Panc1 (cell line): ENCODE data around the gene PIGX. TPM values are rescaled to one million over a fixed set of nuclear protein-coding genes. Genes with fewer than 3 reads are reported as not detected.

ENCODE experiments used
- ATAC-seq: fragments of 200-7000 bp; cut with Tn5 transposase; 2 replicates; pipeline ENCODE4 v1.9.1; 2020; ENCODE audit warnings: mild to moderate bottlenecking, moderate library complexity
- BruUV-seq: library from RNA; stranded (reverse); fragments of 400-500 nt; replicated peaks from 2 replicates; lab custom pipeline; 2021; lab: Mats Ljungman, UMichigan
- CTCF ChIA-PET: fragments of 300-600 bp; sonication (Branson Sonifier 250); formaldehyde crosslinking; loops from one replicate; lab custom pipeline; 2022; ENCODE audit warnings: antibody characterized with exemption; lab: Charles Lee
- POLR2A ChIA-PET: fragments of 300-600 bp; sonication (Branson Sonifier 250); formaldehyde crosslinking; loops from one replicate; lab custom pipeline; 2022; ENCODE audit warnings: antibody characterized with exemption; lab: Charles Lee
- DNase-seq: peaks from one replicate; pipeline ENCODE4 v3.0.0-alpha.2; 2010; ENCODE audit warnings: low read depth, low spot score
- H3K27ac ChIP-seq: 2 replicates; pipeline ENCODE4 v1.5.1; 2011; ENCODE audit warnings: mild to moderate bottlenecking, low read length, inconsistent platforms
- H3K27me3 ChIP-seq: fragments of 200-500 bp; sonication (Bioruptor generic); 2 replicates; pipeline ENCODE4 v1.6.0; 2014; ENCODE audit warnings: low read length, inconsistent platforms; ENCODE audit not compliant: control insufficient read depth, insufficient read depth
- H3K36me3 ChIP-seq: fragments of 200-500 bp; sonication (Bioruptor generic); 2 replicates; pipeline ENCODE4 v1.5.1; 2014; ENCODE audit warnings: inconsistent platforms, mild to moderate bottlenecking, low read length, moderate library complexity; ENCODE audit not compliant: control insufficient read depth, insufficient read depth
- H3K4me1 ChIP-seq: 2 replicates; pipeline ENCODE4 v1.5.1; 2011; ENCODE audit warnings: inconsistent platforms, mild to moderate bottlenecking, low read length, moderate library complexity; ENCODE audit not compliant: control insufficient read depth, insufficient read depth
- H3K4me3 ChIP-seq, 2 experiments: 2 replicates each; pipeline ENCODE4 v1.5.1; 2011 to 2012; ENCODE audit warnings: low read depth in 2 of 2, low read length in 2 of 2, mild to moderate bottlenecking in 2 of 2, inconsistent platforms in 1 of 2, moderate library complexity in 1 of 2
- H3K9me3 ChIP-seq: fragments of 200-500 bp; sonication (Bioruptor generic); 2 replicates; pipeline ENCODE4 v1.5.1; 2014; ENCODE audit warnings: low read depth, mild to moderate bottlenecking, inconsistent platforms, low read length, moderate library complexity; ENCODE audit not compliant: control insufficient read depth, insufficient read depth
- CTCF ChIP-seq: fragments of 450-650 bp; IDR thresholded peaks from 2 replicates; pipeline ENCODE4 v1.5.1; 2017; ENCODE audit warnings: mild to moderate bottlenecking
- POLR2AphosphoS5 ChIP-seq: IDR thresholded peaks from 2 replicates; pipeline ENCODE4 v1.6.1; 2012; ENCODE audit warnings: mild to moderate bottlenecking, low read depth, low read length, moderate library complexity
- SIN3A ChIP-seq: IDR thresholded peaks from 2 replicates; pipeline ENCODE4 v1.6.1; 2012; ENCODE audit warnings: low read depth, mild to moderate bottlenecking, low read length, moderate library complexity, borderline replicate concordance; ENCODE audit not compliant: insufficient read depth
- TCF7L2 ChIP-seq: IDR thresholded peaks from 2 replicates; pipeline ENCODE4 v1.6.1; 2011; ENCODE audit warnings: mild to moderate bottlenecking, low read depth, low read length, inconsistent platforms
- in situ Hi-C: cut with HindIII; loops from 2 replicates; pipeline ENCODE4 v1.10.0; 2016; ENCODE audit warnings: low sequenced_read_pairs, low pct_unique_long_range_greater_than_20kb
- intact Hi-C: fragments of 100-400 bp; cut with micrococcal nuclease; formaldehyde crosslinking; loops from one replicate; pipeline ENCODE4 v1.10.0; 2022; ENCODE audit not compliant: unreplicated experiment
- total RNA-seq: library from RNA; stranded (reverse); gene quantifications from one replicate; pipeline ENCODE4 v1.2.1, GENCODE V29; 2021; ENCODE audit not compliant: unreplicated experiment
- TF ChIP-seq, protein P1 (sequence below), 2 experiments: IDR thresholded peaks; 2 replicates each; pipeline ENCODE4 v1.6.1; 2011 to 2012; ENCODE audit warnings: low read depth in 2 of 2, control low read depth in 1 of 2, low read length in 1 of 2, mild to moderate bottlenecking in 1 of 2, moderate library complexity in 1 of 2; ENCODE audit not compliant: insufficient read depth in 1 of 2

PIGX gene
- total RNA-seq, 1 experiment from 2014 or later: 85.7 TPM

GRCh38 chr3:196735751-196736150, 23.6 kb downstream of the PIGX start:
- in situ Hi-C loops (no loop called here), intact Hi-C loops (no loop called here)
- Histone ChIP-seq H3K36me3 (peaks cover 6% of the 10 kb centered on the region; the same call in 1 of the 2 replicates), H3K27ac (no peak overlapping the region), H3K27me3 (no peaks in the 10 kb centered on the region), H3K4me1 (no peaks in the 10 kb centered on the region), H3K4me3 (no peak overlapping the region), H3K9me3 (no peaks in the 10 kb centered on the region)
- BruUV-seq: no TSS peak
- ChIA-PET CTCF (no interaction called here), POLR2A (no interaction called here)
- TF ChIP-seq SIN3A: no peak
- no peak for TF ChIP-seq CTCF
- no peak for TF ChIP-seq TCF7L2
- TF ChIP-seq, protein P1, sequence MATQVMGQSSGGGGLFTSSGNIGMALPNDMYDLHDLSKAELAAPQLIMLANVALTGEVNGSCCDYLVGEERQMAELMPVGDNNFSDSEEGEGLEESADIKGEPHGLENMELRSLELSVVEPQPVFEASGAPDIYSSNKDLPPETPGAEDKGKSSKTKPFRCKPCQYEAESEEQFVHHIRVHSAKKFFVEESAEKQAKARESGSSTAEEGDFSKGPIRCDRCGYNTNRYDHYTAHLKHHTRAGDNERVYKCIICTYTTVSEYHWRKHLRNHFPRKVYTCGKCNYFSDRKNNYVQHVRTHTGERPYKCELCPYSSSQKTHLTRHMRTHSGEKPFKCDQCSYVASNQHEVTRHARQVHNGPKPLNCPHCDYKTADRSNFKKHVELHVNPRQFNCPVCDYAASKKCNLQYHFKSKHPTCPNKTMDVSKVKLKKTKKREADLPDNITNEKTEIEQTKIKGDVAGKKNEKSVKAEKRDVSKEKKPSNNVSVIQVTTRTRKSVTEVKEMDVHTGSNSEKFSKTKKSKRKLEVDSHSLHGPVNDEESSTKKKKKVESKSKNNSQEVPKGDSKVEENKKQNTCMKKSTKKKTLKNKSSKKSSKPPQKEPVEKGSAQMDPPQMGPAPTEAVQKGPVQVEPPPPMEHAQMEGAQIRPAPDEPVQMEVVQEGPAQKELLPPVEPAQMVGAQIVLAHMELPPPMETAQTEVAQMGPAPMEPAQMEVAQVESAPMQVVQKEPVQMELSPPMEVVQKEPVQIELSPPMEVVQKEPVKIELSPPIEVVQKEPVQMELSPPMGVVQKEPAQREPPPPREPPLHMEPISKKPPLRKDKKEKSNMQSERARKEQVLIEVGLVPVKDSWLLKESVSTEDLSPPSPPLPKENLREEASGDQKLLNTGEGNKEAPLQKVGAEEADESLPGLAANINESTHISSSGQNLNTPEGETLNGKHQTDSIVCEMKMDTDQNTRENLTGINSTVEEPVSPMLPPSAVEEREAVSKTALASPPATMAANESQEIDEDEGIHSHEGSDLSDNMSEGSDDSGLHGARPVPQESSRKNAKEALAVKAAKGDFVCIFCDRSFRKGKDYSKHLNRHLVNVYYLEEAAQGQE (IDR thresholded peaks at IDR 0.05; ENCODE audit: insufficient read depth in 1 of 2, low read depth in 2 of 2, low read length in 1 of 2): no peak
- ATAC-seq: no peak
- DNase-seq: no peak

GRCh38 chr3:196736670-196737374, 24.6 kb downstream of the PIGX start:
- POLR2A ChIA-PET: interaction anchor here (0.6 kb wide), 1 partner anchor 208 kb away, joined by 3 read pairs; no protein-coding TSS in a partner anchor
- no peak for DNase-seq
- intact Hi-C loops: no loop called here

More at GRCh38 chr3:196736670-196737374, 24.6 kb downstream of the PIGX start:
- Histone ChIP-seq H3K9me3 (no peaks in the 10 kb centered on the region), H3K27me3 (no peaks in the 10 kb centered on the region), H3K4me1 (peaks cover 3% of the 10 kb centered on the region), H3K36me3 (peaks cover 6% of the 10 kb centered on the region; the same call in 1 of the 2 replicates), H3K4me3 (no peak overlapping the region), H3K27ac (no peak overlapping the region)
- TF ChIP-seq TCF7L2 (no peak), SIN3A (no peak), POLR2AphosphoS5 (no peak), CTCF (no peak)
- TF ChIP-seq, protein P1 (IDR thresholded peaks at IDR 0.05; ENCODE audit: insufficient read depth in 1 of 2, low read depth in 2 of 2, low read length in 1 of 2): no peak
- in situ Hi-C loops: no loop called here
- no peak for ATAC-seq
- BruUV-seq: no TSS peak
- CTCF ChIA-PET: interaction anchor here (0.6 kb wide), 1 partner anchor 16 kb away, joined by 3 read pairs; no protein-coding TSS in a partner anchor
